Suprapubic skin (tissue), 3 donors: ENCODE results near the gene KRIT1.

Experiments
- CTCF ChIP-seq, 2 donors: fragments of 200-600 bp in 1 of 2; fragments of 450-650 bp in 1 of 2; sonication (generic) in 1 of 2; IDR thresholded peaks; one replicate each; pipeline ENCODE4 v1.5.1; 2016 to 2019; ENCODE audit warnings: antibody characterized with exemption in 2 of 2, mild to moderate bottlenecking in 1 of 2, moderate library complexity in 1 of 2
- POLR2A ChIP-seq, 2 donors: fragments of 450-650 bp; IDR thresholded peaks; one replicate each; pipeline ENCODE4 v1.6.1; 2017; ENCODE audit warnings: antibody characterized with exemption in 2 of 2, mild to moderate bottlenecking in 2 of 2, moderate library complexity in 2 of 2

- no peak for TF ChIP-seq POLR2A (IDR thresholded peaks at IDR 0.05)
- TF ChIP-seq CTCF (IDR thresholded peaks at IDR 0.05): no peak
Measured at GRCh38 chr7:92295391-92295790, 49.7 kb upstream of the KRIT1 start.
